ENCODE results near the gene PDLIM5. TPM values are rescaled to one million over a fixed set of nuclear protein-coding genes. Genes with fewer than 3 reads are reported as not detected.
"Not testable (repeated sequence)": the region's sequence is repeated elsewhere in the genome, so short reads cannot be mapped to it uniquely, and the experiment has no call there.

PDLIM5 gene
- total RNA-seq, 2 donors from 2014 or later: 418 to 594 TPM

- intact Hi-C loops (cut with DNase I): loop anchor here in 1 of 2 donors (2.0 kb wide), 1 partner anchor 64 kb away; no protein-coding TSS in a partner anchor
- DNase-seq (ENCODE audit: low spot score): no peak
Observed at GRCh38 chr4:94653095-94653649, 201.4 kb downstream of the PDLIM5 start.

- intact Hi-C loops (cut with DNase I): loop anchor here in 1 of 2 donors (2.0 kb wide), 1 partner anchor 63 kb away; no protein-coding TSS in a partner anchor
Observed at GRCh38 chr4:94653984-94654609, 202.4 kb downstream of the PDLIM5 start.

GRCh38 chr4:94654714-94655113 is 203.0 kb downstream of the PDLIM5 start:
- intact Hi-C loops (cut with DNase I): no loop called here
- DNase-seq (ENCODE audit: low spot score): no peak

More at GRCh38 chr4:94653984-94654609, 202.4 kb downstream of the PDLIM5 start:
- DNase-seq (ENCODE audit: low spot score): no peak

DNA sequence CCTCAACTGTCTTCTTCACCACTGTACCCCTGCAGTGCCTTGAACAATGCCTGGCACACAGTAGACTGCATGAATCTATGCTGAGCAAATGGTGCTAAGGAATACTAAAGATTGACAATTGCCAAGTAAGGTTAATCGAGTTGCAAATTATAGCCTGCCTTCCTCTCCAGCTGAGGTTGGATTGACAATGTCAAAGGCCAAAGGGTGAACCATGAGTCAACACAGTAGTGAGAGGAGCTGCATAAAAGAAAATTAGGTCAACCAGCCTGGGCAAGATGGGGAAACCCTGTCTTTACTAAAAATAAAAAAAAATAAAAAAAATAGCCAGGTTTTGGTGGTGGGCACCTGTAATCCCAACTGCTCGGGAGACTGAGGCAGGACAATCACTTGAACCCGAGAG is 208.9 kb downstream of the PDLIM5 start:
- intact Hi-C loops (cut with DNase I): no loop called here
- DNase-seq (ENCODE audit: low spot score): no peak

DNA sequence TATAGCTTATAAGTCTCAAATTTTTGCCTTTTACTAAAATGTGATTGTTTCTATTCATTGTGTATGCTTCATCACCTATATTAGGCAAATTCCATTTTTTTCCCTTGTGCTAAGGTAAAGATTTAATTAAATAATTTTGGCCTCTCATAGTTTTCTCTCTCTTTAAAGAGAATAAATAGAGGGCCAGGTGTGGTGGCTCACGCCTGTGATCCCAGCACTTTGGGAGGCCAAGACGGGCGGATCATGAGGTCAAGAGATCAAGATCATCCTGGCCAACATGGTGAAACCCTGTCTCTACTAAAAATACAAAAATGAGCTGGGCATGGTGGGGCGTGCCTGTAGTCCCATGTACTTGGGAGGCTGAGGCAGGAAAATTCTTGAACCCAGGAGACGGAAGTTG is 213.3 kb downstream of the PDLIM5 start:
- intact Hi-C loops (cut with DNase I); DNase-seq (ENCODE audit: low spot score): not testable (repeated sequence)

DNA sequence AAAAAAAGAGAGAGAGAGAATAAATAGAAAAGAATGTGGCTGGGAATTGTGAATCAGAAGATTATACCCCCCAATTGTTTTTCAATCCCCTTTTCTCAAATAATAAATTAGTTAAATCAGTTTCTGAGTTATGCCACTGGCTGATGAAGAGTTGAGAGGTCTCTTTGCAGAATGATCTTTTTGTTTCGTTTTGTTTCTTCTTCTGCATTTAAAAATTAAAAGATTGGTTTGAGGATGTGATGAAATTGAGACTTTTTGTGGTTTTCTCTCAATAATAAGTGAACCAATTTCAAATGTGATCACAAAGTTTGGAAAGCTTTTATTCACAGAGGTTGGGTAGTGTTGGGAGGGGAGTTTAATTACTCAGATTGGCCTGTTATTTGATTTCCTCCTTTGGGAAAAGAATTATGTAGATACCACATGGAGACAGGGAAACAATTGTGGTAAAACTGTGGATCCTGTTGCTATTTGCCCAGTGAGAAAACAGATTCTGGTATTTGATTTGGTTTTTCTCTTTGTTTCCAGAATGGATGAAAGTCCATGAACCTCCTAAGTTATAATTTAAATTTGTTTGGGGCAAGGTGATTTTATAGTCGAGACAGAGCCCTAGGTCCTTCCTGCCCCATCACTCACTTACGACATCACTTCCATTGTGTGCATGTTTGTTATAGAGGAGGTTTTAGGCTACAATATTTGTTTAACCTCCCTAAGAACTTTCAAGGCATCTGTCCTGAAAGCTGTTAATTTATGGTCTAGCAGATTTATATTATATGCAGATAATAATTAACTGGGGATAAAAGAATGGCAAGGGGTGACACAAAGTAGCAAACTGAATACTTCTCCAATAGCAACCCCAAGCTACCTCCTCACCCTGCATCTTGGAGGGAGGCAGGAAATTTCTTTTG is 214.0 kb downstream of the PDLIM5 start:
- DNase-seq (ENCODE audit: low spot score): no peak
- intact Hi-C loops (cut with DNase I): no loop called here

DNA sequence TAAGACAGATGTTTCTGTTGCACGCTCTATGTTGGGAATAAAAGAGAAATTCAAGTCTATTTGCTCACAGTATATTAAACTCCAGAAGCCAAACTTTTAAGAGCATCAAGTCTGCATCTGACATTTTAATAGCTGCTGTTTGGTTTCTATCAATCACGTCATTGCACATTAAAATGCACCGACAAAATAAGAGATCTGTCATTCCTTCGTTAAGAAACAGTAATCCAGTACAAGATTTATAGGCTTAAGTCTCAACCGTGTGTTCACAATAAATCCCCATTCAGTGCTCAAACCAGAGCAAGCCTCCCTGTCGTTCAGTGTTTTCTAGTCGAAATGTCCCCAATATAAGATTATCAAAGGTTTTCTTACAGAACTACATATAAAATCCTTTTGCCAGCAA is 217.0 kb downstream of the PDLIM5 start:
- intact Hi-C loops (cut with DNase I): no loop called here
- no peak for DNase-seq (ENCODE audit: low spot score)

GRCh38 chr4:94669672-94670664 is 218.2 kb downstream of the PDLIM5 start:
- no peak for DNase-seq (ENCODE audit: low spot score)
- intact Hi-C loops (cut with DNase I): no loop called here

- intact Hi-C loops (cut with DNase I): no loop called here
- DNase-seq (ENCODE audit: low spot score): no peak
Observed at GRCh38 chr4:94671113-94671512, 219.4 kb downstream of the PDLIM5 start.

- intact Hi-C loops (cut with DNase I): no loop called here
- no peak for DNase-seq (ENCODE audit: low spot score)
Observed at GRCh38 chr4:94673961-94674360, 222.2 kb downstream of the PDLIM5 start.

DNA sequence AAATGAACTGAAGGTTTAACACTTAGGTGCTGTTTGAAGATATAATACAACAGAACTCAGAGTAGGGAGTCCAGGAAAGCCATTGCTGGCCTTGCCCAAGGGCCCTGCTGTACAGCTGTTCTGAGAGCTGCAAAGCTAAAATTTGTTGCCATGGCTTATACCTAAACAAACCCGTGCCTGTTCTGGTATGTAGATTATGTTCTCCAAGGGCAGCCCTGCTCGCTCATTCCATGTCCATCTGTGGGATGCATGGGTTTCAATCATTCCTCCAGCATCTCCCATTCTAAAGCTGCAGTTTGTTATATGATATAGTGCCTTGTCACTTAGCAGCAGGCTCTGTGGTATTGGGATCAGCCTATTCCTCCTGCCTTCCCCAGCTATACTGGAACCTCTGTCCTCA is 225.2 kb downstream of the PDLIM5 start:
- intact Hi-C loops (cut with DNase I): no loop called here
- DNase-seq (ENCODE audit: low spot score): no peak

- DNase-seq (ENCODE audit: low spot score): no peak
- intact Hi-C loops (cut with DNase I): no loop called here
Observed at GRCh38 chr4:94678896-94679295, 227.2 kb downstream of the PDLIM5 start.

GRCh38 chr4:94680176-94680862 is 228.6 kb downstream of the PDLIM5 start:
- intact Hi-C loops (cut with DNase I): no loop called here
- DNase-seq (ENCODE audit: low spot score): no peak

GRCh38 chr4:94686086-94686485 is 234.3 kb downstream of the PDLIM5 start:
- intact Hi-C loops (cut with DNase I): no loop called here
- DNase-seq (ENCODE audit: low spot score): no peak

DNA sequence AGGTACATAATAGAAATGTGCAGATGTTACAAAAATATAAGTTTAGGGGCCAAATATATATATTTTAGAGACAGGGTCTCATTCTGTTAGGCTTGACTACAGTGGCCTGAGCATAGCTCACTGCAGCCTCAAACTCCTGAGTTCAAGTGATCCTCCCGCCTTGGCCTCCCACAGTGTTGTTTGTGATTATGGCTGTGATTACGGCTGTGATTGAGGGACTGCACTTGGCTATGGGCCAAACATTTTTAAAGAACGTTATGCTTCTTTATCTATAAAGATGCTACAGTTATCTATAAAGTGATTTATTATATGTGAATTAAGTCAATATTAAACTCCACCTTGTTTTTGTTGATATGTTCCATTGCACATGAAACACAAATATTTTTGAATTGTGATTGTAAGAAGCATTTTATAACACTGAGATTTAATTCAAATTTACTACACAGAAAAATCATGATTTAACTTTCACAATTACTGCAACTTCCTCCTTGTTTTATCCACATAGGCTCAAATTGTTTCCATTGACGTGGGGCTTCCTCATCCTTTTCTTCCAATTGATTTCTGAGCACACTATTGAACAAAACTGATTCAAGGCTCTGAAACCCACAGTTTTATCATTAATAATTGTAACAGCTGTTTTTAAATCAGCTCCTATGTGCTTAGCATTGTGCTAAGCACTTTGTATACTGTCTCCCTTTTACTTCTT is 237.6 kb downstream of the PDLIM5 start:
- intact Hi-C loops (cut with DNase I): no loop called here
- no peak for DNase-seq (ENCODE audit: low spot score)

DNA sequence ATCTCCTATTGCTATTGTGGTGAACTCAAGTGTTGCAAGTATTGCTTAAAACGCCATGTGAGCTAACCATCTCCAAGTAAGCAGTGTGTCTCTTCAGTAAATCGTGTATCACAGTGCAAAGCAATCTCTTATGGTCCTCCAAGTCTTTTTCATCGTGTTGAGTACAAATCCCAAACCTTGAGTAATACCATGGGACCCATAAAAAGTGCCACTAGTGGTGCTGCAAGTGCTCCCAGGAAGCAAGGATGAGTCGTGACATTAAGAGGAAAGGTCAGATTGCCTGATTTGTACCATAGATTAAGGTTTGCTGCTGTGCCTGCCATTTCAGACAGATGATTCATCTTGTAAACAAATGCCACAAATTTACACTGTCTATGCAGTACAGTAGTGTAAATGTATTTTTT is 239.1 kb downstream of the PDLIM5 start:
- no peak for DNase-seq (ENCODE audit: low spot score)
- intact Hi-C loops (cut with DNase I): no loop called here

DNA sequence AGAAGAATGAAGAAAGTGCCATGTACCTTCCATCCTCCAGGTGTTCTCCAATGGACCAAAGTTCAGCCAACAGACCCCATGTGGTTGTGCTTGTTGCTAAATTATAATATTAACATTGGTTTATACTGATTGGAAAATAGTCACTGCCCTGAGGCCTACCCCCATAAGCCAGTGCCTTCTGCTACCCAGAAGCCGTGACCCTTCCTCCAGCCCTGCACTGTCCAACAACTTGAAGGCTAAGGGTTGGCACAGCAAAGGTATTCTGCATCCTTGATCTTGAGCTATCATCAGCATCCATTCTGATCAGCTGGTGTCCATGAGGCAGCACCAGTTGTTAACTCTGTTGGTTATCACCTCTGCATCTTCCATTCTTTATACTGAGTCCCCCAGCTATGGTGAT is 239.8 kb downstream of the PDLIM5 start:
- no peak for DNase-seq (ENCODE audit: low spot score)
- intact Hi-C loops (cut with DNase I): no loop called here

GRCh38 chr4:94695384-94695783 is 243.6 kb downstream of the PDLIM5 start:
- intact Hi-C loops (cut with DNase I): no loop called here
- no peak for DNase-seq (ENCODE audit: low spot score)

Data from posterior vena cava (tissue), 2 donors.